ENCODE data around the gene ZZZ3.
"Not testable (repeated sequence)": the region's sequence is repeated elsewhere in the genome, so short reads cannot be mapped to it uniquely, and the experiment has no call there.

Gene ZZZ3

DNA sequence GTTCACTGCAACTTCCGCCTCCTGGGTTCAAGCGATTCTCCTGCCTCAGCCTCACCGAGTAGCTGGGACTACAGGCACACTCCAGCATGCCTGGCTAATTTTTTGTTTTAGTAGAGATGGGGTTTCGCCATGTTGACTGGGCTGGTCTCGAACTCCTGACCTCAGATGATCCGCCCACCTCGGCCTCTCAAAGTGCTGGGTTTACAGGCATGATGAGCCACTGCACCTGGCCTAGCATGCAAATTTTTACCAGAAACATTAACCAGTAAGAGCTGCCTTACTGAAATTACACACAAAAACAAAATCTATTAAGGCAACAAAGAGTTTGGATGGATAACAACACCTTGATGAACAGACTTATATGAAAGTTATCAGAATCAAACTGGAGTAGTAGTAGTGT, 12.1 kb downstream of the ZZZ3 start:
- DNase-seq (ENCODE audit: low read depth in 3 of 3) = no peak

DNA sequence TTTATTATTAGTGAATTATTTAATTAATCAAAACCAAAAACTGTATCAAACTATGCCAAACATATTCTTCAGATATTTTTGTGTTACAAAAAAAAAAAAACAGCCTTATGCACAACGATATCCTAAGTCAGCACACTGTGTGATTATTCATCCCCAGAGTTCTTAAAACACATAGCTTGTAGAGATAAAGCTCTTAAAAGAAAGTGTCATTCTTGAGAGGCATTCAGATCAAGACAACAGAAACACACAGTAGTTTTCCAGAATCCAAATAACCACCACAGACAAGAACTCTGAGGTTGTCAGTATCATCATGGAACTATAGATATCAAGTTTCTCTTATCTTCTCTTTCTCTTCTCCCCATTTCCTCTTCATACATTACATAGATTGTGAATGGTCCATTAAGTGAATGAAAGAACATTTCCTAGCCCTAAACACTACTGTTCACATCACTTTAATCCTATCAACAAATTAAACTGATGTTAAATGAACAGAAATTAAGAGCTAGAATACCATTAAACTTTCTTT, 13.5 kb downstream of the ZZZ3 start:
- no peak for DNase-seq (ENCODE audit: low read depth in 3 of 3)

DNA sequence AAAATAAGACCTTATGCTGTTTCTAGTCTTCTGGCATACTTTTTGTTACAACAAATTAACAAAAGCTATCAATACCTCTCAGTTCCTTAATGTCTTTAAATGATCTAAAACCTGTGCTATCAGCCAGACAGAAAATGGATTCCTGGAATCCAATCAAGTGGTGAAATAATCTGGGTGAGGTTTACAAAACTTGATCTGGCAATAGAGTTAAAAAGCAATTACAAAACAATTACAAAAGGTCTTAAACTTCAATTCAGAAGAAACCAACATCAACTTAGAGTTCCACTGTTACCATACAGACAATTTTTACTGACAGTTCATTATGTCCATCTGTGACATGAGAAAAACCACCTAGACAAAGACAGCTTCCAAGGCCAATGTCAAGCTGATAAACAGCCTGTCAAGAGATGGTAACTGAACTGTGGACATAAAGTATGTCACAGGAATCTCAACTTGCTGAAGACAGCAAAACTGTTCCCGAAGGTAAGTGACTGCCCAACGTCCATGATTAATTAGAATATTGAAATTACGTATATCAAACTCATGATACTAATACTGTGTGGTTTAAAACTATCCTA, 17.4 kb downstream of the ZZZ3 start:
- no peak for DNase-seq (ENCODE audit: low read depth in 3 of 3)

DNA sequence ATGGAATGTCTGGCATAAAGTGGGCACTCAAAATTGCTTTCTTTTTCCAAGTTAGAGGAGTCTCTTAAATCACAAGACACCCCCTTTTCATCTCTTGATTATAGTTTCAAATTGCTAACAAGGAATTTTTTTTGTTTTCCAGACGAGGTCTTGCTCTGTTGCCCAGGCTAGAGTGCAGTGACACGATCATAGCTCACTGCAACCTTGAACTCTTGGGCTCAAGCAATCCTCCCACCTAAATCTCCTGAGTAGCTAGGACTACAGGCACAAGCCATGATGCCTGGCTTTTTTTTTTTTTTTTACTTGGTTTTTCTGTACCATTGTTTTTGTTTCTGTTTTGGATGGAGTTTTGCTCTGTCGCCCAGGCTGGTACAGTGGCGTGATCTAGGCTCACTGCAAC, 20.8 kb downstream of the ZZZ3 start:
- no peak for DNase-seq (ENCODE audit: low read depth in 3 of 3)

DNA sequence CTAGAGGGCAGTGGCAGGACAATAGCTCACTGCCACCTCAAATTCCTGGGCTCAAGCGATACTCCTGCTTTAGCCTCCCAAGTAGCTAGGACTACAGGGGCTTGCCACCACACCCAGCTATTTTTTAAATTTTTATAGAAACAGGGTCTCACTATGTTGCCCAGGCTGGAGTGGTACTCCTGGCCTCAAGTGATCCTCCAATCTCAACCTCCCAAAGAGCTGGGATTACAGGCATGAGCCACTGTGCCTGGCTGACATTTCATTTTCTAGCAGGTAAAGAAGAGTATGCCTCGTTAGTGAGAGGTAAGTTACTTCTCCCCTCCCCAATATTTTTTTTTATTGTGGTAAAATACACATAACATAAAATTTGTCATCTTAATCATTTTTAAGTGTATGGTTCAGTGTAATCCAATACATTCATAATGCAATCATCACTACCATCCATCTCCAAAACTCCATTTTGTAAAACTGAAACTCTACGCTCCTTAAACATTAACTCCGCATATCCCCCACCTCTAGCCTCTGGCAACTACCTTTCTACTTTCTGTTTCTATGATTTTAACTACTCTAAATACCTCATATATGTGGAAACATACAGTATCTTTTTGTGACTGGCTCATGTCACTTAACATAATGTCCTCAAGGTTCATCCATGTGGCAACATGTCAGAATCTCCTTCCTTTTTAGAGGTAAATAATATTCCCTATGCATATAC, 22.4 kb downstream of the ZZZ3 start:
- DNase-seq (ENCODE audit: low read depth in 3 of 3) = no peak

DNA sequence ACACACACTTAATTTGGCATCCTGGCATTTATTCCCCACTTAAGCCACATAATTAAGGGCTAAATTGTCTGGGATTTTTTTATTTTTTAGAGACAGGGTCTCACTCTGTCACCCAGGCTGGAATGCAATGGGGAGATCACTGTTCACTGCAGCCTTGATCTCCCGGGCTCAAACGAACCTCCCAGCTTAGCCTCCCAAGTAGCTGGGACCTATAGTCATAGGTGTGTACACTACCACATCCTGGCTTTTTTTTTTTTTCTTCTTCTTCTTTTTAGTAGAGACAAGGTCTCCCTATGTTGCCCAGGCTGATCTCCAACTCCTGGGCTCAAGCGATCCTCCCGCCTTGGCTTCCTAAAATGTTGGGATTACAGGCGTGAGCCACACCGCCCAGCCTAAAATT, 24.2 kb downstream of the ZZZ3 start:
- DNase-seq (ENCODE audit: low read depth in 3 of 3) = no peak

DNA sequence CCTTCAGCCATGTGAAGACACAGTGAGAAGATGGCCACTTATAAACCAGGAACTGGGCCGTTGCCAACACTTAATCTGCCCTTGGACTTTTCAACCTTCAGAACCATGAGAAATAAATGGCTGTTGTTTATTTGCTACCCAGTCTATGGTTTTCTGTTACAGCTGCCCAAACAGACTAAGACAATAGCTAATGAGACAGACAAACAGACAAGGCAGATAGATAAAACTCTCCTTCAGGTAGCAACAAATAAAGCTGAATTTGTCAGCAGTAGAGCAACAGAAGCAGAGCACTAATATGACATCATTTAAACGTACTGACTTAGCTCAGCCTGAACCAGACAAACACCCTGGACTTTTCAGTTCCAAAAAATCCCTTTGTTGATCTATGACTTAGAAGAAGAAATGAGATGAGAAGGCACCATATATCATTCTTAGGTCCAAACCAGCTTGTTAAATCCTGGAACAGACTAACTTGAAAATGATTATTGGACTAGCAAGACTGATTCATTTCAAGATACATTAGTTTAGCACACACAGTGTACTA, 27.0 kb downstream of the ZZZ3 start:
- DNase-seq (ENCODE audit: low read depth in 3 of 3) = no peak

DNA sequence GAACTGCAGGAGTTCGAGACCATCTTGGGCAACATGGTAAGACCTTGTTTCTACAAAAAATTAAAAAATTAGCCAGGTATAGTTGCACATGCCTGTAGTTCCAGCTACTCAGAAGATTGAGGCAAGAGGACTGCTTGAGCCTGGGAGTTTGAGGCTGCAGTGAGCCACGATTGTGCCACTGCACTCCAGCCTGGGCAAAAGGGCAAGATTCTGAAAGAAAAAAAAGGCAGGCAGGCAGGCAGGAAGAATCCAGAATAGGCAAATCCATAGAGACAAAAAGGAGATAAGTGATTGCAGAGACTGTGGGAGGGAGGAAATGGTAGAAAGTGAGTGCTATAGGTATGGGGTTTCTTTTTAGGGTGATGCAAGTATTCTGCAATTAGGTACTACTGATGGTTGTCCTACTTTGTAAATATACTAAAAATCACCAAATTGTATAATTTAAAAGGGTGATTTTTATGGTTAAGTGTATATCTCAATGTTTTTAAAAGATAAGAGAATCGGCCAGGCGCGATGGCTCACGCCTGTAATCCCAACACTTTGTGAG, 29.4 kb downstream of the ZZZ3 start:
- DNase-seq (ENCODE audit: low read depth in 3 of 3) = no peak

DNA sequence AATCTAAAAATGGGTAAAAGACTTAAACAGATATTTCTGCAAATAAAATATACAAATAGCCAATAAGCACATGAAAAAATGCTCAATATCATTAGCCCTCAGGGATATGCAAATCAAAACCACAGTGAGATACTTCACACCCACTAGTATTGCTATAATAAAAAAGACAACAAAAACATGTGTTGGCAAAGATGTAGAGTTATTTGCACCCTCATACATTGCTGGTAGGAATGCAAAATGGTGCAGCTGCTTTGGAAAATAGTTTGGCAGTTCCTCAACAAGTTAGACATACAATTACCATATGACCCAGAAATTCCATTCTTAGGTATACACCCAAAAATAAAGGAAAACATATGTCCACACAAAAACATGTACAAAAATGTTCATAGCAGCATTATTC, 30.2 kb downstream of the ZZZ3 start:
- no peak for DNase-seq (ENCODE audit: low read depth in 3 of 3)

DNA sequence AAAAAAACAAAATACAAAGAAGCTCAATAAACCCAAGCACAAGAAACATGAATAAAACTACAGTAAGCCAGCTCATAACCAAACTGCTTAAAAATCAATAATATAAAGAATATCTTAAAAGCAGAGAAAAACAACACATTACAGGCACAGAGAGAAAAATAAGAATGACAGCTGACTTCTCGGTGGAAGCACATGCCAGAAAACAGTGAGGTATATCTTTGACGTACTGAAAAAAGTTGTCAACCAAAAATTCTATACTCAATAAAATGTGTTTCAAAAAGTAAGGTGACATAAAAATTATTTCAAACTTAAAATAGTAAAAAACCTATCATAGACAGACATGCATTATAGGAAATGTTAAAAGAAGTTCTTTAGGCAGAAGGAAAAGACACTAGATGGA, 33.3 kb downstream of the ZZZ3 start:
- no peak for DNase-seq (ENCODE audit: low read depth in 3 of 3)

DNA sequence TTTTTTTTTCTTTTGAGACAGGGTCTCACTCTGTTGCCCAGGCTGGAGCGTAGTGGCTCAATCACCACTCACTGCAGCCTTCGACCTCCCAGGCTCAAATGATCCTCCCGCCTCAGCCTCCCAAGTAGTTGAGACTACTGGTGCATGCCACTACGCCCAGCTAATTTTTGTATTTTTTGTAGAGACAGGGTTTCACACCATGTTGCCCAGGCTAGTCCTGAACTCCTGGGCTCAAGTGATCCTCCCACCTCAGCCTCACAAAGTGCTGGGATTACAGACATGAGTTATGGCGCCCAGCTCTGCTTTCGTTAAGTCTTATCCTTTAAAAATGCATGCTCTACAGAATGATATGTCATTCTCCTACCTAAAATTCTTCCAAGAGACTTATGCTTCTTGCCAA, 36.2 kb downstream of the ZZZ3 start:
- not testable (repeated sequence) for DNase-seq (ENCODE audit: low read depth in 3 of 3)

DNA sequence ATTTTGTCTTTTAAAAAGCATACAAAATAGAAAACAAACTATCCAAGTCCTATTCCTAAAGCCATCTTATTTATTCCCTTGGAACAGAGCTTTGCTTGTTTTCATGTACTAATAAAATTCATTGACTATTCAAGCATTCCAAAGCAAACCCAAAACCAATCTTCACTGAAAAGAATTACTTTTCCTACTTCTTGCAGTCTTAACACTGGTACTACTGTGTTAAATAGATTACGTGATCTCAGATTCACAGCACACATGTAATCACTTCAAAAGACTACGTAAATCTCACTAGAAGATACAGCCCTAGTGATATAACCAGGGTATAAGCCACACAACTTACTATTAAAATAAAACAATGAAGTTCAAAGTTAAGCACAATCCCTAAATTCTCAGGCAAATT, 39.0 kb downstream of the ZZZ3 start:
- DNase-seq (ENCODE audit: low read depth in 3 of 3) = no peak

DNA sequence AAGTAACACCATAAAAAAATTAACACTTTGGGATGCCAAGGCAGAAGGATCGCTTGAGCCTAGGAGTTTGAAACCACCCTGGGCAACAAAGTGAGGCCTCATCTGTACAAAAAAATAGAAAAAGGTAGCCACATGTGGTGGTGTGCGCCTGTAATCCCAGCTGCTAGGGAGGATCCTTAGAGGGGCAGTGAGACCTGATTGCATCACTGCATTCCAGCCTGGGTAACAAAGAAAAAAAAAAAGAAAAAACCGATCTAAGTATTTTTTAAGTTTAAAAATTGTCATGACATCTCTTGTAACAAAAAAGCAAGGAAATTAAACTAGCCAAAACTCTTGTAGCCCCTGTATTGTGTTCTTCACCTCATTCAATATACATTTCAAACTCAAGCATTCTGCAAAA, 39.5 kb downstream of the ZZZ3 start:
- no peak for DNase-seq (ENCODE audit: low read depth in 3 of 3)

DNA sequence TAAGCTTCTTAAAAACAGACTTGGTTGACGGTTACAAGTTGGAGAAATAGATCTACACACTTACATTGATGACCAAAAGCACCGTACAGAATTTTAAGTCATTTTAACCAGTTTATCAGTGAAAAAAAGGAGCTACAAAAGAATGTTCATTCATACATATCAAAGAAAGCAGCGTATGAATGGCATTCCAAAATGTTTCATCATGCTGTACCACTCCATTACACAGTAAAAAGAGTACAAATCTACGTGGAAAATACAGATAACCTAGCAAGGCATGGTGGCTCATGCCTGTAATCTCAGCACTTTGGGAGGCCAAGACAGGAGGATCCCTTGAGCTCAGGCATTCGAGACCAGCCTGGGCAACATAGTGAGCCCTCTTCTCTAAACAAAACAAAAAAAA, 40.3 kb downstream of the ZZZ3 start:
- DNase-seq (ENCODE audit: low read depth in 3 of 3) = no peak

DNA sequence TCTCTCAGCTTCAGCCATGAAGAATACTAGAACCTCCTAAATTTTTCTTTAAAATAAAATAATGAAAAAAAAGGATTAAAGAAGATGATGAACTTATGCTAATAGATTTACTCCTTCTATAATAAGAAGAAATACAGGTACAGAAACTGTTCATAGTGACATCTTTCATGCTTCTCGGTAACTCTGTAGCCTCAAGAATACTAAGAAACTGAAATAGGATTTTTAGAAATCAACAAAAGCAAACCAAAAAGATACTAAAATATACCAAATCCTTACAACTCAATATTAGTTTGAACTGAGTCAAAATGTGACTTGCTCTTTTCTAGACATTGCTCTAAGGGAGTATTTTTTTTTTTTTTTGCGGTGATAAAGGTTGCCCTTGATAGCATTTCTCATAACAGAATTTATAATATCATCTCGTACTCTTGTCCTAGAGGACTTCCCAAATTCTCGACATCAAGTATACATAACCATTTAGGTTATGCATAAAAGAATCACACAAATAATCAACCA, 42.8 kb downstream of the ZZZ3 start:
- DNase-seq (ENCODE audit: low read depth in 3 of 3) = no peak

DNA sequence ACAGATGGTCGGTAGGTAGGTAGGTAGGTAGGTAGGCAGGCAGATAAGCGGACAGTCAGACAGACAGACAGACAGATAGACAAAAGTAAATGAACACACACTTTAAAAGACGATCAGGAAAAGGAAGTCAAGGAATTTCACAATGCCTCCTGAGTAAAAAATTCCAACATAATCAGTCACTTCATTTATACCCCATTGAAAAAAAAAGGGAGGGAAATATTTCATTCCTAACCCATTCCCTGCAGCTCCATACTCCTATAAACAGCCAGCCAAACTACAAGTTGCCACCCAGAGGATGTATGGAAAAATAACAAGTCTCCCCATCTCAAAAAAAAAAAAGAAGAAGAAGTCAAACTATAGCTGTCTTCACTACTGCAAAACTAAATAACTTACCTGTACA, 43.4 kb downstream of the ZZZ3 start:
- no peak for DNase-seq (ENCODE audit: low read depth in 3 of 3)

DNA sequence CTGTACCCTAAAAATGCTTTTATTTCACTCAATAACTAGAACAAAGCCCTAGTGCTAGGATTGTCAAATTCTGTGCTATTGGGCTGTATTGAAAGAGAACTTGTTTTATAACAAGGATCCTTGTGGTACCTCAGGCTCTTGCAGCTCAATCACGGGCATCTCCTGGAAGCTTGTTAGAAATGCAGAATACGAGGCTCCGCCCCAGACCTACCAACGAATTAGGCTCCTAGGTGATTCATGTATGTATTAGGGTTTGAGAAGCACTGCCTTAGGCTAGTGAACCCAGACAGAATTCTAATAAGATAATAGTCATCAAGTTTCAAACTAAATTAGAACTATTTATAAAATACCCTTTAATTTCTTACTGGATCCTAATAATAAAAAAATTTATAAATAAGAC, 45.6 kb downstream of the ZZZ3 start:
- no peak for DNase-seq (ENCODE audit: low read depth in 3 of 3)
